ENCODE data around the gene ETFA. TPM values are rescaled to one million over a fixed set of nuclear protein-coding genes. Genes with fewer than 3 reads are reported as not detected.

ETFA gene
- total RNA-seq, 1 donor from 2014 or later, result 117 TPM

GRCh38 chr15:76327191-76328105 lies 16.2 kb upstream of the ETFA start:
- no peak overlapping the region for H3K27ac Mint-ChIP-seq (ENCODE audit: unreplicated experiment)
- H3K9me3 Mint-ChIP-seq (ENCODE audit: low read depth), result no peaks in the 10 kb centered on the region

GRCh38 chr15:76325704-76326103 lies 14.4 kb upstream of the ETFA start:
- no peak for DNase-seq (ENCODE audit: low spot score)
- no peaks in the 10 kb centered on the region for H3K9me3 Mint-ChIP-seq (ENCODE audit: low read depth)
- H3K4me3 Mint-ChIP-seq (ENCODE audit: unreplicated experiment), result no peak overlapping the region
- H3K27me3 Mint-ChIP-seq (ENCODE audit: low read depth), result peaks cover 56% of the 10 kb centered on the region
- H3K36me3 Mint-ChIP-seq (ENCODE audit: low read depth), result no peaks in the 10 kb centered on the region
- no peak overlapping the region for H3K27ac Mint-ChIP-seq (ENCODE audit: unreplicated experiment)
- no peaks in the 10 kb centered on the region for H3K4me1 Mint-ChIP-seq (ENCODE audit: low read depth)
- TF ChIP-seq CTCF (IDR thresholded peaks at IDR 0.05), result no peak

More at GRCh38 chr15:76327191-76328105, 16.2 kb upstream of the ETFA start:
- DNase-seq (ENCODE audit: low spot score), result no peak
- TF ChIP-seq CTCF (IDR thresholded peaks at IDR 0.05), result no peak
- Mint-ChIP-seq H3K27me3 (ENCODE audit: low read depth) (peaks cover 55% of the 10 kb centered on the region), H3K4me1 (ENCODE audit: low read depth) (no peaks in the 10 kb centered on the region), H3K36me3 (ENCODE audit: low read depth) (no peaks in the 10 kb centered on the region), H3K4me3 (ENCODE audit: unreplicated experiment) (no peak overlapping the region)

- H3K27me3 Mint-ChIP-seq (ENCODE audit: low read depth), result peaks cover 44% of the 10 kb centered on the region
- no peak for TF ChIP-seq CTCF (IDR thresholded peaks at IDR 0.05)
- H3K4me3 Mint-ChIP-seq (ENCODE audit: unreplicated experiment), result no peak overlapping the region
- H3K9me3 Mint-ChIP-seq (ENCODE audit: low read depth), result no peaks in the 10 kb centered on the region
- H3K36me3 Mint-ChIP-seq (ENCODE audit: low read depth), result no peaks in the 10 kb centered on the region
- no peaks in the 10 kb centered on the region for H3K4me1 Mint-ChIP-seq (ENCODE audit: low read depth)
- no peak for DNase-seq (ENCODE audit: low spot score)
- no peak overlapping the region for H3K27ac Mint-ChIP-seq (ENCODE audit: unreplicated experiment)
Observed at GRCh38 chr15:76324066-76324465, 12.8 kb upstream of the ETFA start.

- no peak for TF ChIP-seq CTCF (IDR thresholded peaks at IDR 0.05)
- Mint-ChIP-seq H3K27me3 (ENCODE audit: low read depth) (peaks cover 31% of the 10 kb centered on the region), H3K4me3 (ENCODE audit: unreplicated experiment) (no peak overlapping the region), H3K4me1 (ENCODE audit: low read depth) (no peaks in the 10 kb centered on the region), H3K36me3 (ENCODE audit: low read depth) (no peaks in the 10 kb centered on the region), H3K27ac (ENCODE audit: unreplicated experiment) (no peak overlapping the region), H3K9me3 (ENCODE audit: low read depth) (no peaks in the 10 kb centered on the region)
- no peak for DNase-seq (ENCODE audit: low spot score)
Observed at GRCh38 chr15:76321602-76322001, 10.3 kb upstream of the ETFA start.

- DNase-seq (ENCODE audit: low spot score), result no peak
- Mint-ChIP-seq H3K4me1 (ENCODE audit: low read depth) (no peaks in the 10 kb centered on the region), H3K4me3 (ENCODE audit: unreplicated experiment) (no peak overlapping the region), H3K27ac (ENCODE audit: unreplicated experiment) (no peak overlapping the region), H3K36me3 (ENCODE audit: low read depth) (no peaks in the 10 kb centered on the region), H3K27me3 (ENCODE audit: low read depth) (peaks cover 29% of the 10 kb centered on the region), H3K9me3 (ENCODE audit: low read depth) (no peaks in the 10 kb centered on the region)
- TF ChIP-seq CTCF (IDR thresholded peaks at IDR 0.05), result no peak
Observed at GRCh38 chr15:76321171-76321570, 9.9 kb upstream of the ETFA start.

Data from chondrocyte (in vitro differentiated cells).